ENCODE results near the gene CATSPERZ. TPM values are rescaled to one million over a fixed set of nuclear protein-coding genes. Genes with fewer than 3 reads are reported as not detected.

Gene CATSPERZ
- total and polyA plus RNA-seq, 2 donors (not counting 3 experiments of a cell fraction or from before 2014, with no cell fraction given) = 0.11 TPM; not detected in 1

DNA sequence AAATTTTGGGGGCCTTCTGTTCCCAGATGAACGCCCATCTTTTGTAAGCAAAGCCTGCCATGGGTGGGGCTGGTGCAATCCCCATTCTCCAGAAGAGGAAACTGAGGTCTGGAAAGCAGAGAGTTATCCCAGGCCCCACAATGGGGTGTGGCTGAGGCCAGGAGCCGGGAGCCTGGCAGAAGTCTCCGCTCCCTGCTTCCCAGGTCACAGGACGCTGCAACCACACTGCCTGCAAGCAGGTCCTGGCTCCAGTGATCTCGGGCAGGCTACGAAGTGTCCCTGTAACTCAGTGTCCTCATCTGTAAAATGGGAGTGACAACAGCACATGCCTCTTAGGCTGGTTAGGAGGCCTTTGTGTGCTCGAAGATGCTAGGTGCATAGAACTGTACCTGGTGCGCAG is 47.1 kb upstream of the CATSPERZ start:
- Histone ChIP-seq H3K27me3 (ENCODE audit: control insufficient read depth in 2 of 2, insufficient read depth in 2 of 2, low read length in 2 of 2) (no peaks in the 10 kb centered on the region), H3K4me1 (ENCODE audit: control insufficient read depth, extremely low read depth, insufficient read depth, low read length) (peaks cover 24% of the 10 kb centered on the region), H3K9me1 (replicated peaks; ENCODE audit: control insufficient read depth, extremely low read depth, insufficient read depth, low read length) (no peaks in the 10 kb centered on the region), H3K4me3 (replicated peaks in 1 of 3; ENCODE audit: insufficient read depth in 1 of 3, low read depth in 1 of 3, low read length in 3 of 3) (no peak overlapping the region), H3K4me2 (ENCODE audit: insufficient read depth, low read length) (peak overlapping the region; percentile 23), H3K27ac (ENCODE audit: insufficient read depth, low read depth, low read length) (no peak overlapping the region), H3K79me2 (ENCODE audit: control insufficient read depth, insufficient read depth, low read length) (peaks cover 32% of the 10 kb centered on the region), H2AFZ (ENCODE audit: low read depth, low read length) (no peak overlapping the region), H3K9ac (replicated peaks; ENCODE audit: extremely low read depth, insufficient read depth, low read length) (no peak overlapping the region), H3K36me3 (ENCODE audit: control insufficient read depth in 2 of 2, extremely low read depth in 1 of 2, insufficient read depth in 2 of 2, low read length in 2 of 2) (peaks cover 2 to 17% of the 10 kb centered on the region in 2 experiments), H4K20me1 (replicated peaks; ENCODE audit: control insufficient read depth, extremely low read depth, insufficient read depth, low read length) (no peaks in the 10 kb centered on the region), H3K9me3 (replicated peaks; ENCODE audit: control insufficient read depth, insufficient read depth, low read length) (no peaks in the 10 kb centered on the region)
- dilution Hi-C loops (cut with MboI; ENCODE audit: extremely low pct_ligation_motif_present, low sequenced_read_pairs) = no loop called here
- ChIA-PET POLR2A (no interaction called here), CTCF (interaction anchor here (0.6 to 4.7 kb wide), 9 partner anchors 10 to 102 kb away, joined by 3 to 60 read pairs (median 7); partner anchors contain the start of genes CATSPERZ, FERMT3, PRDX5 and STIP1)
- intact Hi-C loops (cut with micrococcal nuclease) = no loop called here
- no peak for DNase-seq (ENCODE audit: low read depth, low spot score)
- BruUV-seq (replicated peaks) = no TSS peak
- no peak for TF ChIP-seq JUN (IDR thresholded peaks at IDR 0.05; ENCODE audit: borderline replicate concordance, insufficient read depth, insufficient read length, low read depth)
- TF ChIP-seq, protein P1, sequence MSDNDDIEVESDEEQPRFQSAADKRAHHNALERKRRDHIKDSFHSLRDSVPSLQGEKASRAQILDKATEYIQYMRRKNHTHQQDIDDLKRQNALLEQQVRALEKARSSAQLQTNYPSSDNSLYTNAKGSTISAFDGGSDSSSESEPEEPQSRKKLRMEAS (IDR thresholded peaks at IDR 0.05; ENCODE audit: insufficient read depth, insufficient read length) = no peak
- TF ChIP-seq MYC (IDR thresholded peaks at IDR 0.05; ENCODE audit: low read depth, low read length) = no peak
- no peak for TF ChIP-seq EZH2 (IDR thresholded peaks at IDR 0.05; ENCODE audit: borderline replicate concordance, low read depth, low read length, severe bottlenecking)
- TF ChIP-seq POLR2A (IDR thresholded peaks at IDR 0.05; ENCODE audit: low read depth, low read length) = no peak
- TF ChIP-seq FOS (IDR thresholded peaks at IDR 0.05; ENCODE audit: borderline replicate concordance, insufficient read depth, low read length) = no peak
- TF ChIP-seq, protein P2, sequence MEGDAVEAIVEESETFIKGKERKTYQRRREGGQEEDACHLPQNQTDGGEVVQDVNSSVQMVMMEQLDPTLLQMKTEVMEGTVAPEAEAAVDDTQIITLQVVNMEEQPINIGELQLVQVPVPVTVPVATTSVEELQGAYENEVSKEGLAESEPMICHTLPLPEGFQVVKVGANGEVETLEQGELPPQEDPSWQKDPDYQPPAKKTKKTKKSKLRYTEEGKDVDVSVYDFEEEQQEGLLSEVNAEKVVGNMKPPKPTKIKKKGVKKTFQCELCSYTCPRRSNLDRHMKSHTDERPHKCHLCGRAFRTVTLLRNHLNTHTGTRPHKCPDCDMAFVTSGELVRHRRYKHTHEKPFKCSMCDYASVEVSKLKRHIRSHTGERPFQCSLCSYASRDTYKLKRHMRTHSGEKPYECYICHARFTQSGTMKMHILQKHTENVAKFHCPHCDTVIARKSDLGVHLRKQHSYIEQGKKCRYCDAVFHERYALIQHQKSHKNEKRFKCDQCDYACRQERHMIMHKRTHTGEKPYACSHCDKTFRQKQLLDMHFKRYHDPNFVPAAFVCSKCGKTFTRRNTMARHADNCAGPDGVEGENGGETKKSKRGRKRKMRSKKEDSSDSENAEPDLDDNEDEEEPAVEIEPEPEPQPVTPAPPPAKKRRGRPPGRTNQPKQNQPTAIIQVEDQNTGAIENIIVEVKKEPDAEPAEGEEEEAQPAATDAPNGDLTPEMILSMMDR (IDR thresholded peaks at IDR 0.05; ENCODE audit: extremely low read depth in 1 of 2, insufficient read depth in 1 of 2, low read depth in 1 of 2, low read length in 2 of 2) = no peak
- TF ChIP-seq GATA2 (IDR thresholded peaks at IDR 0.05; ENCODE audit: insufficient read depth, insufficient read length, low read depth, low read length) = no peak
- TF ChIP-seq POLR2AphosphoS5 (IDR thresholded peaks at IDR 0.05; ENCODE audit: insufficient read depth, low read depth, low read length) = no peak
- FAIRE-seq = no peak

Measured in endothelial cell of umbilical vein (primary cell).